Colonic mucosa (tissue), 4 donors: ENCODE measurements around the gene PTPRT. TPM values are rescaled to one million over a fixed set of nuclear protein-coding genes. Genes with fewer than 3 reads are reported as not detected.

ENCODE experiments used
- DNase-seq: peaks from one replicate; pipeline ENCODE4 v3.0.0-alpha.2; 2020
- H3K27ac ChIP-seq: fragments of 200-600 bp; one replicate; pipeline ENCODE4 v1.8.0; 2021
- H3K27me3 ChIP-seq: fragments of 200-600 bp; one replicate; pipeline ENCODE4 v1.8.0; 2021
- H3K36me3 ChIP-seq: fragments of 200-600 bp; one replicate; pipeline ENCODE4 v1.8.0; 2021
- H3K4me1 ChIP-seq: fragments of 200-600 bp; one replicate; pipeline ENCODE4 v1.8.0; 2021; ENCODE audit warnings: mild to moderate bottlenecking
- H3K4me3 ChIP-seq: fragments of 200-600 bp; one replicate; pipeline ENCODE4 v1.8.0; 2021
- H3K9ac ChIP-seq, 2 donors: one replicate each; pipeline ENCODE4 v1.7.0; 2013; ENCODE audit warnings: control low read depth in 2 of 2, low read depth in 2 of 2, low read length in 2 of 2
- H3K9me3 ChIP-seq: fragments of 200-600 bp; one replicate; pipeline ENCODE4 v1.8.0; 2021
- intact Hi-C: fragments of 100-400 bp; cut with DNase I; formaldehyde crosslinking; loops from one replicate; pipeline ENCODE4 v1.14.1; 2022
- total RNA-seq, 2 donors: library from RNA; stranded (reverse); fragmentation: NEBNext Ultra II Directional in 1 of 2; extraction: Animal tissue kit (Norgen Biotek cat#: 25700) in 1 of 2; gene quantifications; one replicate each; pipeline ENCODE4 v1.2.1, GENCODE V29; 2021
- TF ChIP-seq, protein P1 (sequence below): fragments of 200-600 bp; IDR thresholded peaks from one replicate; pipeline ENCODE4 v1.8.0; 2022; ENCODE audit warnings: antibody characterized with exemption, mild to moderate bottlenecking
- donor health status: healthy.
- donor health status: DM: no; HTN: no; CAD: no.
- donor health status: DM: no; HTN: no; CAD: no.

Gene PTPRT
- total RNA-seq, 2 donors from 2014 or later, result 0.11 to 0.12 TPM

DNA sequence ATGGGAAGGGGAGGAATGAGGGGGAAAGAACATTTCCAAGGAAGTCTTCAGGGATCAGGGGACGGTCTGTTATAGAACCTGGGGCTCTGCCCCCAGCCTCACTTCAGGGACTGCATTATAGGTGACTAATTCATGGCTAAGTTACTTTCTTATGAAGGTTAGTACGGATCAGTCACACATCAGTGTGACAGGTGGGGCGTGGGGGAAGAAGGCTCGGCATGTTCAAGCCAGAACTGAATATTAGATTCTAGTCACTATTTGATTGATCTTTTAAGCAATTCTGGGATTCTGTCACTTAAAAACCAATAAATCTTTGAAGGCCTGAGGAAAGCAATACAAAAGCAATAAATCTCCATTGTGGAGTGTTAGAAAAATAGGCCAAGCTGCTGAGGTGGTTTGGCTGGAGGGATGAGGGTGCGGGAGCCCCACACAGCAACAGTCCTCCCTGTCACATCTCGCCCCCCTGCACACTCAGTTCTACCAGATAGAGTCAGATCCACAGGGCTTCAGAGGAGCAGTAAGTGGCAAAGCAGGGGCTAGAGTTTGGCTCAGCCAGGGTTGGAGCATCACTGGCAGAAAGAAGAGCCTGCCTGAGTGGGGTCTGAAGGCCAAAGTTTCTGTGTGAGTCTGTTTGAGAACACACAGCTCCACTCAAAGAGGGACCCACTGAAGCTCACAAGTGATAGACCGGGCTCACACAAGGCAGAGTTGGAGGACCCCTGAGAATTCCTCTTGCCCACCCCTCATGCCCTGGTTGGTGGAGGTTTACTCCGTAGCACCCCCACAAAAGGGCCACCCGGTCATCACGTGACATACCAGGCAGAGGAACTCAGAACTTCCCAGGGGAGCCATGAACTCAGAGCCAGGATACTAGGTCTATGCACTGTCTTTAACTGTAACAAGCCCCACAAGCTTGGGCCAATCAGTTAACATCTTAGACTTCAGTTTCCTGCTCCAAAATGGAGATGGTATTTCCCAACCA, 843.2 kb downstream of the PTPRT start:
- no peaks in the 10 kb centered on the region for H3K27me3 ChIP-seq
- intact Hi-C loops, result no loop called here
- H3K27ac ChIP-seq, result no peak overlapping the region
- H3K9me3 ChIP-seq, result no peaks in the 10 kb centered on the region
- no peak for DNase-seq
- no peak overlapping the region for H3K4me3 ChIP-seq
- no peaks in the 10 kb centered on the region for H3K36me3 ChIP-seq
- H3K9ac ChIP-seq, result no peak overlapping the region
- TF ChIP-seq, protein P1, sequence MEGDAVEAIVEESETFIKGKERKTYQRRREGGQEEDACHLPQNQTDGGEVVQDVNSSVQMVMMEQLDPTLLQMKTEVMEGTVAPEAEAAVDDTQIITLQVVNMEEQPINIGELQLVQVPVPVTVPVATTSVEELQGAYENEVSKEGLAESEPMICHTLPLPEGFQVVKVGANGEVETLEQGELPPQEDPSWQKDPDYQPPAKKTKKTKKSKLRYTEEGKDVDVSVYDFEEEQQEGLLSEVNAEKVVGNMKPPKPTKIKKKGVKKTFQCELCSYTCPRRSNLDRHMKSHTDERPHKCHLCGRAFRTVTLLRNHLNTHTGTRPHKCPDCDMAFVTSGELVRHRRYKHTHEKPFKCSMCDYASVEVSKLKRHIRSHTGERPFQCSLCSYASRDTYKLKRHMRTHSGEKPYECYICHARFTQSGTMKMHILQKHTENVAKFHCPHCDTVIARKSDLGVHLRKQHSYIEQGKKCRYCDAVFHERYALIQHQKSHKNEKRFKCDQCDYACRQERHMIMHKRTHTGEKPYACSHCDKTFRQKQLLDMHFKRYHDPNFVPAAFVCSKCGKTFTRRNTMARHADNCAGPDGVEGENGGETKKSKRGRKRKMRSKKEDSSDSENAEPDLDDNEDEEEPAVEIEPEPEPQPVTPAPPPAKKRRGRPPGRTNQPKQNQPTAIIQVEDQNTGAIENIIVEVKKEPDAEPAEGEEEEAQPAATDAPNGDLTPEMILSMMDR, result no peak
- no peaks in the 10 kb centered on the region for H3K4me1 ChIP-seq

DNA sequence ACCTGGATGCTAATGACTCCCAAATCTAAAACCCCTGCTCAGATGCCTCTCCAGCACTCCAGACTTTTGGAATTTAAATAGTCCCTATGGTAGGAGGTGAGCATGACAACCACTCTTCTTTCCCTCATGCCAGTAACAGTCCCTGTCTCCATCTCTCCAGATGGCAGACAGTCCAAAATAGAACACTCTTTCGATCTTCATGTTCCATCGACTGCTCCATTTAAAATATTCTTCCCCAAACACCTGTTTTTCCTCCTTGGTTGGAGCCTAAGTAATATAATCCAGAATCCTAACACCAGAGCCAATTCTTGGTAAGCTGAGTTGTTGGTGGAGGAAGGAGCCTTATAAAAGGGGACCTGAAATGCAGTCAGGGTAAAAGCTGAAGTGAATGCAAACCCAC, 848.1 kb downstream of the PTPRT start:
- H3K27ac ChIP-seq, result no peak overlapping the region
- no peaks in the 10 kb centered on the region for H3K9me3 ChIP-seq
- H3K27me3 ChIP-seq, result no peaks in the 10 kb centered on the region
- H3K4me1 ChIP-seq, result no peaks in the 10 kb centered on the region
- no peak overlapping the region for H3K4me3 ChIP-seq
- H3K9ac ChIP-seq, result no peak overlapping the region
- H3K36me3 ChIP-seq, result no peaks in the 10 kb centered on the region
- TF ChIP-seq, protein P1, result no peak
- DNase-seq, result no peak
- intact Hi-C loops, result no loop called here

DNA sequence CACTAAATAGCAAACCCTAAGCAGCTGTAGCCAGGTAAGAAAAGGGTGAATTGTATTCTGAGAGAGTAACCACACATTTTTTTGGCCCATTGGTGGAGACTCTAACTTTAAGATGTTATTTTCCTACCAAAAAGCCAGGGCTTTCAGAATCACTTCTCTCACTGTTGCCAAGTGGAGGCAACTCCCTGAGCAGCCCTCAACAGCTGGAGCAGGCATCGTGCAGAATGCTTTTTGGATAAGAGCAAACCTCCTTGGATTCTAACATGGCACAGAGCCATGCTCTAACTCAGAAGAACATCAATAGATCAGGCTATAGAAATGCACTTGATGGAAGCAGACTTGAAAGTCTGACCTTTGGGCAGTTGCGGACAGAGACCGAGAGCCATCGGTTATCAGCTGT, 849.3 kb downstream of the PTPRT start:
- no peak for DNase-seq
- intact Hi-C loops, result no loop called here
- no peak overlapping the region for H3K27ac ChIP-seq

DNA sequence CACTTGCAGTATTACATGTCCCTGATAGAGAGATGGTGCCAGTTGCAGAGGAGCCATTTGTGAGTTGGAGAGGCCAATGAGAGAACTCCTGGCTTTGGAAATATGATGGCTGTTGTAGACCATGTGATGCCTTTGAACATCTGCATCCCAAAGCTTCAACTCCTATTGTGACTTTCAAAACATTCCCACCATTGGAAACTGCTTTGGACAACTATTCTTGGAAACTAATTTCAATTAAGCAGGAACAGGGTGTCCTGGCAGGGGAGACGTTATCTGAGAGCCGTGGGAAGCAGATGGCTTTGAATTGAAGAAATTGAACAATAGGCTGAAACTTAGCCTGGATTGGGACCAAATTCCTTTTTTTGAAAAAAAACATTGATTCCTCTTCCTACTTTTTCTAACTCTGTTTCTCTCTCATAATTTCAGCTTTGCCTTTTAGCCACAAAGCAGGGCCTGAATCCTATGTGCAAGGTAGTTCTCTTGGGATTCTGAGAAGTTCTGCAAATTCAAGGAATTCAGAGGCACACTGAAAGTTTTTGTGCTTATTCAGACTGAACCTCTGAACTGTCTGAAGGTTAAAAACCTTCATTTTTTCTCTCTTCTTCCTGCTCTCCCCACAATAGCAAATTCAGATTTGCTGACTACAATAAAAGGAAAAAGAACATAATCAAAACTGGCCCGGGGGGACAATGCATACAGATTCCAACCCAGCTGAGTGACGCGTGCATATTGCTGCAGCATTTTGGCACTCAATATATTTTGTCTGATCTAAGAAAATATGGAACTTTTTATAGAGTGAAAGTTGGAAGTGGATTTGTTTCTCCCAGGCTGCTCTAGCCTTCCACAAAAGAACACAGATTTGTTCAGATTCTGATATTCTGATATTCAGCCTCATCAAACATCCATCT, 851.2 kb downstream of the PTPRT start:
- Histone ChIP-seq H3K9ac (no peak overlapping the region), H3K4me1 (no peaks in the 10 kb centered on the region), H3K9me3 (no peaks in the 10 kb centered on the region), H3K27me3 (no peaks in the 10 kb centered on the region), H3K36me3 (no peaks in the 10 kb centered on the region), H3K4me3 (no peak overlapping the region), H3K27ac (no peak overlapping the region)
- intact Hi-C loops, result no loop called here
- DNase-seq, result no peak
- TF ChIP-seq, protein P1, result no peak

More for the DNA sequence above, 849.3 kb downstream of the PTPRT start:
- TF ChIP-seq, protein P1, result no peak
- Histone ChIP-seq H3K9ac (no peak overlapping the region), H3K9me3 (no peaks in the 10 kb centered on the region), H3K4me3 (no peak overlapping the region), H3K27me3 (no peaks in the 10 kb centered on the region), H3K4me1 (no peaks in the 10 kb centered on the region), H3K36me3 (no peaks in the 10 kb centered on the region)

DNA sequence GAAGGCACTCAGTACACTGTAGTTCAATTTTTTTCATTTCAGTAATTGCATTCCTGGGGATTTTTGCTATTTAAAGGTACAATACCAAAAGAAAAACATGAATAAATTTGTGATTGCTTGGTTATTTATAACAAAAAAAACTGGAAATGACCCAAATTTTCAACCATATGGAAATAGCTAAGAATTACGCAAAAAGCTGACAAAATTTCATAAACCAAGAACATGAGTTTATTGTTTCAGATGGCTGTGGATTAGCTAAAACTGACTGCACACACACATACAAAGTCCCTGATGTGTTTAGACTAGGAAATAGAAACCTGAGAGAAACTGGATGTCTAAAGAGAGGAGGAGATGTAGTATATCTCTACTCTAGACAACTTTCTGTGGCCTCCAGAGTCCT, 853.1 kb downstream of the PTPRT start:
- TF ChIP-seq, protein P1, result no peak
- intact Hi-C loops, result no loop called here
- Histone ChIP-seq H3K27ac (no peak overlapping the region), H3K27me3 (no peaks in the 10 kb centered on the region), H3K36me3 (no peaks in the 10 kb centered on the region), H3K9ac (no peak overlapping the region), H3K4me3 (no peak overlapping the region), H3K4me1 (no peaks in the 10 kb centered on the region), H3K9me3 (no peaks in the 10 kb centered on the region)
- DNase-seq, result no peak
